ENCODE data around the gene TJP1.
"Not testable (repeated sequence)": the region's sequence is repeated elsewhere in the genome, so short reads cannot be mapped to it uniquely, and the experiment has no call there.

Gene TJP1

DNA sequence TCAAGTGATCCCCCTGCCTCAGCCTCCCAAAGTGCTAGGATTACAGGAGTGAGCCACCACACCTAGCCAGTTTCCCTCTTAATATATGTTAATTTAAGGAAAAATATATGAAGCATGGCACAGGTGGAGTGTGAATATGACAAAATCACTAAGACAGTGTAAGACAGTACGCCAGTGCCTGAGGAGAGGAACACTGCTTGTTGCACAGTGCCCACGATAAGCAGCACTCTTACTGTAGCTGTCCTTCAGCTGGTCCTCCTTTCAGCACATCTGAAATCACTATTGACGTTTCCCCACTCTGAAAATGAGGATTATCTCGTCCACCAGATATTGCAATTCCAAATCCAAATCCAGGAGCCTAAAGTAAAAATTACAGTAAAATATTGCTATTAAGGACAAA is 49.3 kb downstream of the TJP1 start:
- TF ChIP-seq CTCF (conservative IDR thresholded peaks at IDR 0.05; ENCODE audit: low read depth): no peak
- ChIA-PET CTCF (no interaction called here), POLR2A (ENCODE audit: low non-redundant PET) (no interaction called here)
- no peak for DNase-seq (ENCODE audit: low spot score)
- H3K27ac ChIP-seq: no peak overlapping the region

DNA sequence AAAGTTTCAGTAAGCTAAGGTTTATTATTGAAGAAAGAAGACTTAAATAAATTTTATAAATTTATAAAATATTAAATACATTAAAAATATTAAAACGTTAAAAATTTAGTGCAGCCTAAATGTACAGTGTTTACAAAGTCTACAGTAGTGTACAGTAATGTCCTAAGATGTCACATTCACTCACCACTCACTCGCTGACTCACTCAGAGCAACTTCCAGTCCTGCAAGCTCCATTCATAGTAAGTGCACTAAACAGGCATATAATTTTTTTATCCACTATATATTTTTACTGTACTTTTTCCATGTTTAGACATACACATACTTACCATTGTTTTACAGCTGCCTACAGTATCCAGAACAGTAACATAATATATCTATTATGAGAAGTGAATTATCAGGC is 51.5 kb downstream of the TJP1 start:
- DNase-seq (ENCODE audit: low spot score): no peak
- CTCF ChIA-PET: no interaction called here
- H3K27ac ChIP-seq: no peak overlapping the region
- TF ChIP-seq CTCF (conservative IDR thresholded peaks at IDR 0.05; ENCODE audit: low read depth): no peak
- POLR2A ChIA-PET (ENCODE audit: low non-redundant PET): no interaction called here

- ChIA-PET CTCF (no interaction called here), POLR2A (ENCODE audit: low non-redundant PET) (no interaction called here)
- no peak for DNase-seq (ENCODE audit: low spot score)
- H3K27ac ChIP-seq: no peak overlapping the region
- no peak for TF ChIP-seq CTCF (conservative IDR thresholded peaks at IDR 0.05; ENCODE audit: low read depth)
These were observed 56.3 kb downstream of the TJP1 start for GRCh38 chr15:29765898-29766527.

DNA sequence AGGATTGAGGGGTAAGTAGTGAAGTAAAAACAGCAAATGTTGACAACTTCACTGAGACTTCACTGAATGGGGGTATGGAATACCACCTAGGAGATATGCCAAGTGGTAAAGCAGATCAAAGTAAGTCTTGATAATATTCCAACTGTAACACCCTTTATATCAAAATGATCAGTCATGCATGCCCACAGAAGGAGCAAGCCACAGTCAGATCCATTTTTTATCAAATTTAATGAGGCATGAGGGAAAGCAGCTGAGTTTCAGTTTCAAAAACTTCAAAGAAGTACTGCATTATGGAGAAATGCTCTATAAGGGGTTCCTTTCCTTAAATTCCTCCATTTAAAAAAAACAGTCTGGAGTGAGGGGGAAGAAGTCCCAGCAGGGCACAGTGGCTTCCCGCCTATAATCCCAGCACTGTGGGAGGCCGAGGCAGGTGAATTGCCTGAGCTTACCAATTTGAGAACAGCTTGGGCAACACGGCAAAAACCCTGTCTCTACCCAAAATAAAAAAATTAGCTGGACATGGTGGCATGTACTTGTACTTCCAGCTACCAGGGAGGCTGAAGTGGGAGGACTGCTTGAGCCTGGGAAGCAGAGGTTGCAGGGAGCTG is 56.9 kb downstream of the TJP1 start:
- ChIA-PET CTCF (interaction anchor here (0.6 kb wide), 1 partner anchor 197 kb away, joined by 3 read pairs; no protein-coding TSS in a partner anchor), POLR2A (ENCODE audit: low non-redundant PET) (no interaction called here)
- no peak overlapping the region for H3K27ac ChIP-seq
- TF ChIP-seq CTCF (conservative IDR thresholded peaks at IDR 0.05; ENCODE audit: low read depth): no peak
- no peak for DNase-seq (ENCODE audit: low spot score)

DNA sequence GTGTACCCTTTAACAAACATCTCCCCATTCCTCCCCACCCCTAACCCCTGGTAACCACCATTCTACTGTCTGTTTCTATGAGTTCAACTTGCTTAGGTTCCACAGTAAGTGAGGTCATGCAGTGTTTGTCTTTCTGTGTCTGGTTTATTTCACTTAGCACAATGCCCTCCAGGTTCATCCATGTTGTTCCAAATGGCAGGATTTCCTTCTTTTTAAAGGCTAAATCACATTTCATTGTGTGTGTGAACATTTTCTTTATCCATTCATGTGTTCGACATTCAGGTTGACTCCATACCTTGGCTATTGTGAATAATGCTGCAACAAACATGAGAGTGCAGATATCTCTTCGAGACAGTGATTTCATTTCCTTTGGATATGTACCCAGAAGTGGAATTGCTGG is 62.7 kb downstream of the TJP1 start:
- CTCF ChIA-PET: no interaction called here
- POLR2A ChIA-PET (ENCODE audit: low non-redundant PET): no interaction called here
- no peak overlapping the region for H3K27ac ChIP-seq
- DNase-seq (ENCODE audit: low spot score): no peak
- TF ChIP-seq CTCF (conservative IDR thresholded peaks at IDR 0.05; ENCODE audit: low read depth): no peak

DNA sequence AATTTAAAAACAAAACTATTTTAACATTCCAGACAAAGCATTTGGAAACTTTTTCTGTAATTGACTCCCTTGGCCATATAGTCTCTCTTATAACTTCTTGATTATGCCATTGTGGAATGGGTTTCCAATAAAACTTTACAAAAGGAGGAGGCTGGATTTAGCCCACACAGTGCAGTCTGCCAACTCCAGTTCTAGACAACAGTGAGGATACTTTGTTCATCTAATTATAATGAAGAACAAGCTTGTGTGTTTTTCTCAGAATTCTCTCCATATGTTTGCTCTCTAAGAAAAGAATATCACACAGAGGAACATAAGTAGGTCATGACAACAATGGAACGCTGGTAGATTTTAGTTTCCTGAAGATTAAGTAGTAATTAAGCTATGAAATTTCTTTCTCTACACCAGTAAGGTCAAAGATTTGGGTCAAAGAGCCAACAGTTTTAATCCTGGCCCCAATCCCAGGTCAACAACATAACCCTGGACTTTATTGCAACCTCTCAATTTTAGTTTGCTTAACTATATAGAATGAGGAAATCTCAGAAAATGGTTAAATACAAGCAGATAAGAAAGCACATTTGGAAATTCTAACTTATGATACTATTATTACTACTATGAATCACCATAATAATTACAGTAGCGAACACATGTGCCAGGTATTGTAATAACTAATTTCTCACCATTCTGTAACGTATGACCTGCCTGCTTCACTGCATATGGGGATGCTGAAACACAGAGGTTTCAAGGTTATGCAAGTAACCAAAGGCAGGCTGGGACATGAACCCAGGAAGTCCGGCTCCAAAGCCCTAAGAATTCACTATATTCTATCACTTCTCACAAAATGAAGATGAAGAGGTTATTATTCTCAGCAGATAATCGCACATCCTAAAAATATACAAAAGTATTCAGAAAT is 65.7 kb downstream of the TJP1 start:
- H3K27ac ChIP-seq: no peak overlapping the region
- ChIA-PET POLR2A (ENCODE audit: low non-redundant PET) (no interaction called here), CTCF (interaction anchor here (0.7 kb wide), 1 partner anchor 1550 kb away, joined by 3 read pairs; no protein-coding TSS in a partner anchor)
- TF ChIP-seq CTCF (conservative IDR thresholded peaks at IDR 0.05; ENCODE audit: low read depth): no peak
- DNase-seq (ENCODE audit: low spot score): peak; percentile 65

DNA sequence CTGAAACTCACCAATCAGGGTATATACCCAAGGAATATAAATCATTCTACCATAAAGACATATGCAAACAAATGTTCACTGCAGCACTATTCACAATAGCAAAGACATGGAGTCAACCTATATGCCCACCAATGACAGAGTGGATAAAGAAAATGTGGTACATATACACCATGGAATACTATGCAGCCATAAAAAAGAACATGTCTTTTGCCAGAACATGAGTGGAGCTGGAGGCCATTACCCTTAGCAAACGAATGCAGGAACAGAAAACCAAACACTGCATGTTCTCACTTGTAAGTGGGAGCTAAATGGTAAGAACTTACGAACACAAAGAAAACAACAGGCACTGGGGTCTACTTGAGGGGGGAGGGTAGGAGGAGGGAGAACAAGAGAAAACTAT is 68.3 kb downstream of the TJP1 start:
- DNase-seq (ENCODE audit: low spot score); POLR2A ChIA-PET (ENCODE audit: low non-redundant PET); CTCF ChIA-PET; H3K27ac ChIP-seq: not testable (repeated sequence)

All from RWPE1 (cell line).